Gastroesophageal sphincter (tissue), 3 donors: ENCODE measurements around the gene NCOR2.
A peak's percentile ranks its signal among the peaks of the same experiment; 100 is the strongest.

ENCODE experiments used
- POLR2A ChIP-seq, 2 donors: fragments of 450-650 bp; IDR thresholded peaks; one replicate each; pipeline ENCODE4 v1.6.1; 2017; ENCODE audit warnings: antibody characterized with exemption in 2 of 2, mild to moderate bottlenecking in 2 of 2, moderate library complexity in 1 of 2
- TF ChIP-seq, protein P1 (sequence below), 4 experiments: fragments of 200-600 bp in 2 of 4; fragments of 450-650 bp in 2 of 4; sonication (generic) in 1 of 4; IDR thresholded peaks; one replicate each; pipeline ENCODE4 v1.5.1; 2017 to 2019; ENCODE audit warnings: antibody characterized with exemption in 4 of 4, mild to moderate bottlenecking in 2 of 4, moderate library complexity in 2 of 4

DNA sequence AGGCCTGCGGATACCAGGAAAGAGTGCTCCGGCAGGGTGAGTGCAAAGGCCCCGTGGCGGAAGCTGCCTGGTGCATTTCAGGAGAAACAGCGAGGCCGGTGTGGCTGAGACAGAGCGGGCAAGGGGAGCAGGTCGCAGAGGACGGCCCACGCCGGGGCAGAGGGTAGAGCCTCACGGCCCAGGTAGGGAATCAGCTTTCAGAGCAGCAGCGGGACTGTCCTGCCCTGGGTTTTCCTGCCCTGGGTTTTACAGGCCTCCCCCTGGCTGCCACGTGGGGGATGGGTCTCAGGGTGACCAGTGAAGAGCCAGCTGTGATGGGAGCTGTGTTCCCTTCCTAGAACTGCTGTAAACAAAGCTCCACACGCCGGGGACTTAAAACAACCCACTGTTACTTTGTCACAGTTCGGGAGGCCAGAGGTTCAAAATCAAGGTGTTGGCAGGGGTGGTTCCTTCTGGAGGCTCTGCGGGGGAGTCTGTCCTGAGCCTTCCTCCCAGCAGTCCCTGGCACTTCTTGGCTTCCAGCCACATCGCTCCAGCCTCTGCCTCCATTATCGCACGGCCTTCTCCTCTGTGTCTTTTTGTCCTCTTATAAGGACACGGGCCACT lies 10.4 kb downstream of the NCOR2 start:
- TF ChIP-seq, protein P1, sequence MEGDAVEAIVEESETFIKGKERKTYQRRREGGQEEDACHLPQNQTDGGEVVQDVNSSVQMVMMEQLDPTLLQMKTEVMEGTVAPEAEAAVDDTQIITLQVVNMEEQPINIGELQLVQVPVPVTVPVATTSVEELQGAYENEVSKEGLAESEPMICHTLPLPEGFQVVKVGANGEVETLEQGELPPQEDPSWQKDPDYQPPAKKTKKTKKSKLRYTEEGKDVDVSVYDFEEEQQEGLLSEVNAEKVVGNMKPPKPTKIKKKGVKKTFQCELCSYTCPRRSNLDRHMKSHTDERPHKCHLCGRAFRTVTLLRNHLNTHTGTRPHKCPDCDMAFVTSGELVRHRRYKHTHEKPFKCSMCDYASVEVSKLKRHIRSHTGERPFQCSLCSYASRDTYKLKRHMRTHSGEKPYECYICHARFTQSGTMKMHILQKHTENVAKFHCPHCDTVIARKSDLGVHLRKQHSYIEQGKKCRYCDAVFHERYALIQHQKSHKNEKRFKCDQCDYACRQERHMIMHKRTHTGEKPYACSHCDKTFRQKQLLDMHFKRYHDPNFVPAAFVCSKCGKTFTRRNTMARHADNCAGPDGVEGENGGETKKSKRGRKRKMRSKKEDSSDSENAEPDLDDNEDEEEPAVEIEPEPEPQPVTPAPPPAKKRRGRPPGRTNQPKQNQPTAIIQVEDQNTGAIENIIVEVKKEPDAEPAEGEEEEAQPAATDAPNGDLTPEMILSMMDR (IDR thresholded peaks at IDR 0.05): peak in 2 of 4 experiments; percentile 27 to 39
- TF ChIP-seq POLR2A (IDR thresholded peaks at IDR 0.05): no peak
